ENCODE data around the gene ZNF689. TPM values are rescaled to one million over a fixed set of nuclear protein-coding genes. Genes with fewer than 3 reads are reported as not detected.

Gene ZNF689
- total RNA-seq, result 10 to 100 TPM in 2 of 4 donors, 1 to 10 TPM in 2; 7.5 to 12.5 (median 9.9) TPM

GRCh38 chr16:30609926-30610839, at the start of gene ZNF689:
Gene ZNF689, minus strand, starts transcription at chr16:30610389. Its CDS starts 348 bp downstream, at chr16:30610041.
- Histone ChIP-seq H3K36me3 (peaks cover 0 to 21% (median 0%) of the 10 kb centered on the region in 3 donors), H3K4me1 (peaks cover 0 to 7% (median 2%) of the 10 kb centered on the region in 4 donors), H3K27ac (peak within 1 kb of the TSS; percentile 92 to 97 (median 94)), H3K27me3 (no peaks in the 10 kb centered on the region), H3K9me3 (no peaks in the 10 kb centered on the region), H3K4me3 (peak within 1 kb of the TSS; percentile 73 to 94 (median 82))
- DNase-seq, result peak; percentile 91 to 97 (median 96)
- TF ChIP-seq POLR2A (IDR thresholded peaks at IDR 0.05) (peak; percentile 60 to 71), CTCF (IDR thresholded peaks at IDR 0.05) (no peak)

GRCh38 chr16:30658731-30659506, 48.7 kb upstream of the ZNF689 start:
- Histone ChIP-seq H3K9me3 (no peaks in the 10 kb centered on the region), H3K27me3 (no peaks in the 10 kb centered on the region), H3K4me1 (peaks cover 4 to 53% (median 28%) of the 10 kb centered on the region in 4 donors), H3K36me3 (peaks cover 0 to 57% (median 0%) of the 10 kb centered on the region in 3 donors), H3K4me3 (peak overlapping the region; percentile 74 to 99 (median 92)), H3K27ac (peak overlapping the region; percentile 95 to 99 (median 98))
- peak; percentile 84 to 98 (median 88) for DNase-seq
- TF ChIP-seq CTCF (IDR thresholded peaks at IDR 0.05), result peak in 4 of 6 experiments; percentile 5 to 25 (median 16)
- peak in 1 of 2 donors; percentile 20 for TF ChIP-seq POLR2A (IDR thresholded peaks at IDR 0.05)

- Histone ChIP-seq H3K27ac (peak within 1 kb of the TSS; percentile 95 to 99 (median 98)), H3K27me3 (no peaks in the 10 kb centered on the region), H3K4me1 (peaks cover 4 to 45% (median 27%) of the 10 kb centered on the region in 4 donors), H3K9me3 (no peaks in the 10 kb centered on the region), H3K36me3 (peaks cover 0 to 57% (median 2%) of the 10 kb centered on the region in 3 donors), H3K4me3 (peak within 1 kb of the TSS; percentile 74 to 99 (median 92))
- DNase-seq, result peak; percentile 100
- peak; percentile 89 to 90 for TF ChIP-seq POLR2A (IDR thresholded peaks at IDR 0.05)
- TF ChIP-seq CTCF (IDR thresholded peaks at IDR 0.05), result peak; percentile 72 to 95 (median 88)
Measured at GRCh38 chr16:30657866-30658730, 47.9 kb upstream of the ZNF689 start, which contains the start of gene FBRS. Gene FBRS, plus strand, starts transcription at chr16:30658431. Its CDS starts 1,088 bp downstream, at chr16:30659519.

- DNase-seq, result no peak
- TF ChIP-seq CTCF (IDR thresholded peaks at IDR 0.05), result no peak
Measured at GRCh38 chr16:30656974-30657865, 47.0 kb upstream of the ZNF689 start.

More at GRCh38 chr16:30656974-30657865, 47.0 kb upstream of the ZNF689 start:
- Histone ChIP-seq H3K27me3 (no peaks in the 10 kb centered on the region), H3K4me1 (peaks cover 4 to 43% (median 25%) of the 10 kb centered on the region in 4 donors), H3K4me3 (peak overlapping the region; percentile 19 to 99 (median 50)), H3K36me3 (peaks cover 0 to 55% (median 2%) of the 10 kb centered on the region in 3 donors), H3K27ac (peak overlapping the region; percentile 79 to 99 (median 98)), H3K9me3 (no peaks in the 10 kb centered on the region)

All from Peyer's patch (tissue), 4 donors.